SK-N-SH (cell line): Measurements from ENCODE around the gene MRPL19.
A peak's percentile ranks its signal among the peaks of the same experiment; 100 is the strongest.

Experiments
- ELF1 ChIP-seq: IDR thresholded peaks from 2 replicates; pipeline ENCODE4 v1.4.0; 2012
- EP300 ChIP-seq, 2 experiments: IDR thresholded peaks; 2 replicates each; pipeline versions ENCODE4 v1.4.0 to v1.6.1; 2012; ENCODE audit warnings: borderline replicate concordance in 1 of 2, low read depth in 1 of 2, low read length in 1 of 2
- FOXM1 ChIP-seq: IDR thresholded peaks from 2 replicates; pipeline ENCODE4 v1.4.0; 2012; ENCODE audit warnings: low read depth, mild to moderate bottlenecking
- GATA2 ChIP-seq: sonication (generic); formaldehyde crosslinking; IDR thresholded peaks from 2 replicates; pipeline ENCODE4 v1.5.0; 2020; ENCODE audit warnings: mild to moderate bottlenecking, missing genetic modification reagents
- MXI1 ChIP-seq: IDR thresholded peaks from 2 replicates; pipeline ENCODE4 v1.6.1; 2012; ENCODE audit warnings: mild to moderate bottlenecking, low read depth, low read length, improper control_type of control experiment
- NFIC ChIP-seq: IDR thresholded peaks from 2 replicates; pipeline ENCODE4 v1.4.0; 2012; ENCODE audit warnings: borderline replicate concordance
- RFX5 ChIP-seq: IDR thresholded peaks from 2 replicates; pipeline ENCODE4 v1.6.1; 2012; ENCODE audit warnings: mild to moderate bottlenecking, improper control_type of control experiment, low read length
- SIN3A ChIP-seq: IDR thresholded peaks from 2 replicates; pipeline ENCODE4 v1.6.1; 2012; ENCODE audit warnings: low read depth, mild to moderate bottlenecking, low read length, moderate library complexity, borderline replicate concordance
- TAF1 ChIP-seq: IDR thresholded peaks from 2 replicates; pipeline ENCODE4 v1.6.1; 2012; ENCODE audit warnings: low read depth, mild to moderate bottlenecking, low read length, moderate library complexity, borderline replicate concordance
- TF ChIP-seq, protein P1 (sequence below): fragments of 200-600 bp; sonication (generic); IDR thresholded peaks from 2 replicates; pipeline ENCODE4 v1.6.1; 2017; ENCODE audit warnings: antibody characterized with exemption, mild to moderate bottlenecking, moderate library complexity
- TF ChIP-seq, protein P2 (sequence below): fragments of 150-350 bp; IDR thresholded peaks from 2 replicates; pipeline ENCODE4 v1.6.1; 2017; ENCODE audit warnings: antibody characterized with exemption, low read length, low read depth, borderline replicate concordance
- TF ChIP-seq, protein P3 (sequence below): IDR thresholded peaks from 2 replicates; pipeline ENCODE4 v1.6.1; 2012; ENCODE audit warnings: mild to moderate bottlenecking, low read depth, low read length, moderate library complexity

DNA sequence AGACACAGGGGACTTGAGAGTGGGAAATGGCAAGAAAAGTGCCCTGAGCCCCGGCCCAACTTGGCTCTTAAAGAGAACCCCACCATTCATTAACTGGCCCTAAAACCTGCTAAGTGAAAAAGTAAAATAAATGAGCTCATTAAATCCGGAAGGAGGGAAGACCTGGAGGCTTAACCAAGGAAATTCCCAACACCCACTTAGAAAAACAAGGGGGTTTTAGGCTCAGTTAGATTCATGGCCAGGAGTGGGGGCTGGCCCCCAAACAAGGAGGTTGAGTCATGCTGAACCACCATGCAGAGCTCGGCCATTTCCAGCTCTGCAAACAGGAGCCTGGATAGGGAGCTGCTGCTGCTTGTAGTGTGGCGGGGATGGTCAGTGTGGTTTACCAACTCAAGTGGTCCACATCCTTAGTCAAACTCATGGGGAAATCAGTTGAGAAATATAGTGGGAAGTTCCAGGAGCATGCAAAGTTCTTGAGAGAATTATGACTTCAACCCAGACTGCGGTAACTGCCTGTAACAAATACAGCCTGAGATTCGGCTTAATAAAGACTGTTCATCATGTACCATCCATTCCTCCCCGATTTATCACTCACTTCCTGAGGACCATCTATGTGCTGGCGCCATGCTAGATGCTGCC is 39.7 kb upstream of the MRPL19 start:
- TF ChIP-seq, protein P1, sequence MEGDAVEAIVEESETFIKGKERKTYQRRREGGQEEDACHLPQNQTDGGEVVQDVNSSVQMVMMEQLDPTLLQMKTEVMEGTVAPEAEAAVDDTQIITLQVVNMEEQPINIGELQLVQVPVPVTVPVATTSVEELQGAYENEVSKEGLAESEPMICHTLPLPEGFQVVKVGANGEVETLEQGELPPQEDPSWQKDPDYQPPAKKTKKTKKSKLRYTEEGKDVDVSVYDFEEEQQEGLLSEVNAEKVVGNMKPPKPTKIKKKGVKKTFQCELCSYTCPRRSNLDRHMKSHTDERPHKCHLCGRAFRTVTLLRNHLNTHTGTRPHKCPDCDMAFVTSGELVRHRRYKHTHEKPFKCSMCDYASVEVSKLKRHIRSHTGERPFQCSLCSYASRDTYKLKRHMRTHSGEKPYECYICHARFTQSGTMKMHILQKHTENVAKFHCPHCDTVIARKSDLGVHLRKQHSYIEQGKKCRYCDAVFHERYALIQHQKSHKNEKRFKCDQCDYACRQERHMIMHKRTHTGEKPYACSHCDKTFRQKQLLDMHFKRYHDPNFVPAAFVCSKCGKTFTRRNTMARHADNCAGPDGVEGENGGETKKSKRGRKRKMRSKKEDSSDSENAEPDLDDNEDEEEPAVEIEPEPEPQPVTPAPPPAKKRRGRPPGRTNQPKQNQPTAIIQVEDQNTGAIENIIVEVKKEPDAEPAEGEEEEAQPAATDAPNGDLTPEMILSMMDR = no peak
- TF ChIP-seq ELF1 = no peak; the same call in 1 of the 2 replicates
- TF ChIP-seq, protein P2, sequence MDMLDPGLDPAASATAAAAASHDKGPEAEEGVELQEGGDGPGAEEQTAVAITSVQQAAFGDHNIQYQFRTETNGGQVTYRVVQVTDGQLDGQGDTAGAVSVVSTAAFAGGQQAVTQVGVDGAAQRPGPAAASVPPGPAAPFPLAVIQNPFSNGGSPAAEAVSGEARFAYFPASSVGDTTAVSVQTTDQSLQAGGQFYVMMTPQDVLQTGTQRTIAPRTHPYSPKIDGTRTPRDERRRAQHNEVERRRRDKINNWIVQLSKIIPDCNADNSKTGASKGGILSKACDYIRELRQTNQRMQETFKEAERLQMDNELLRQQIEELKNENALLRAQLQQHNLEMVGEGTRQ = no peak
- peak; percentile 21; the same call in 1 of the 2 replicates for TF ChIP-seq NFIC
- no peak for TF ChIP-seq FOXM1
- no peak for TF ChIP-seq EP300 (IDR thresholded peaks at IDR 0.05; ENCODE audit: borderline replicate concordance in 1 of 2, low read depth in 1 of 2, low read length in 1 of 2)
- TF ChIP-seq RFX5 = no peak
- no peak for TF ChIP-seq SIN3A
- no peak for TF ChIP-seq TAF1
- TF ChIP-seq MXI1 = no peak
- TF ChIP-seq, protein P3, sequence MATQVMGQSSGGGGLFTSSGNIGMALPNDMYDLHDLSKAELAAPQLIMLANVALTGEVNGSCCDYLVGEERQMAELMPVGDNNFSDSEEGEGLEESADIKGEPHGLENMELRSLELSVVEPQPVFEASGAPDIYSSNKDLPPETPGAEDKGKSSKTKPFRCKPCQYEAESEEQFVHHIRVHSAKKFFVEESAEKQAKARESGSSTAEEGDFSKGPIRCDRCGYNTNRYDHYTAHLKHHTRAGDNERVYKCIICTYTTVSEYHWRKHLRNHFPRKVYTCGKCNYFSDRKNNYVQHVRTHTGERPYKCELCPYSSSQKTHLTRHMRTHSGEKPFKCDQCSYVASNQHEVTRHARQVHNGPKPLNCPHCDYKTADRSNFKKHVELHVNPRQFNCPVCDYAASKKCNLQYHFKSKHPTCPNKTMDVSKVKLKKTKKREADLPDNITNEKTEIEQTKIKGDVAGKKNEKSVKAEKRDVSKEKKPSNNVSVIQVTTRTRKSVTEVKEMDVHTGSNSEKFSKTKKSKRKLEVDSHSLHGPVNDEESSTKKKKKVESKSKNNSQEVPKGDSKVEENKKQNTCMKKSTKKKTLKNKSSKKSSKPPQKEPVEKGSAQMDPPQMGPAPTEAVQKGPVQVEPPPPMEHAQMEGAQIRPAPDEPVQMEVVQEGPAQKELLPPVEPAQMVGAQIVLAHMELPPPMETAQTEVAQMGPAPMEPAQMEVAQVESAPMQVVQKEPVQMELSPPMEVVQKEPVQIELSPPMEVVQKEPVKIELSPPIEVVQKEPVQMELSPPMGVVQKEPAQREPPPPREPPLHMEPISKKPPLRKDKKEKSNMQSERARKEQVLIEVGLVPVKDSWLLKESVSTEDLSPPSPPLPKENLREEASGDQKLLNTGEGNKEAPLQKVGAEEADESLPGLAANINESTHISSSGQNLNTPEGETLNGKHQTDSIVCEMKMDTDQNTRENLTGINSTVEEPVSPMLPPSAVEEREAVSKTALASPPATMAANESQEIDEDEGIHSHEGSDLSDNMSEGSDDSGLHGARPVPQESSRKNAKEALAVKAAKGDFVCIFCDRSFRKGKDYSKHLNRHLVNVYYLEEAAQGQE = no peak
- TF ChIP-seq GATA2 (CRISPR knock-in tag) = no peak
